ENCODE results near the gene ZNF778. TPM values are rescaled to one million over a fixed set of nuclear protein-coding genes. Genes with fewer than 3 reads are reported as not detected.

The ZNF778 gene
- total RNA-seq, 1 experiment from 2014 or later: 19.5 TPM

DNA sequence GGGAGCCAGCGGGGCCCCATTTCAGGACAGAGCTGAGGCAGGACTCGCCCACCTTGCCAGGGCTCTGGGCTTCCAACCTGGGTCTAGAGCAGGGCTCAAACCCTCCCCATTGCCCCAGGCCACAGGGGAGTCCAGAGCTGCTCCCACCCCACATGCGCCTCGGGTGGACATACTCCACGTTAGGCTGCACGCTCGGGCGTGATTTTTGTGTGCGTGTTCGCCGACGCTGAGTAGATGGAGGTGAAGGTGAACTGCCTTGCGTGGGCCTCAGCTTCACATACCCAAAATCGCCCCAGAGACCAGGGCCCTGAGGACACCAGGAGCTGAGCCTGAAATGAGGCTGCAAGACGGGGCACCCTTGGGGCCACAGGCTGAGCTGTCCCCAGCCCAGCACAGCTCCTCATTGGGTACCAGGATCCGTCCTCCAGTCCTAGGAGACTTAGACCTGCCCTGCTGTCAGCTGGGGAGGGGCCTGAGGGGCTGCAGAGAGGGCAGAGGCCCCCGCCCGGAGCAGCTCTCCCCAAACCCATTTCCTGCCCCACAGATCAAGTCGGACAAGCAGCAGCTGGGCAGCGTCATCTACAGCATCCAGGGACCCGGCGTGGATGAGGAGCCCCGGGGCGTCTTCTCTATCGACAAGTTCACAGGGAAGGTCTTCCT, 37.7 kb upstream of the ZNF778 start (continued):
- TF ChIP-seq, protein P1, sequence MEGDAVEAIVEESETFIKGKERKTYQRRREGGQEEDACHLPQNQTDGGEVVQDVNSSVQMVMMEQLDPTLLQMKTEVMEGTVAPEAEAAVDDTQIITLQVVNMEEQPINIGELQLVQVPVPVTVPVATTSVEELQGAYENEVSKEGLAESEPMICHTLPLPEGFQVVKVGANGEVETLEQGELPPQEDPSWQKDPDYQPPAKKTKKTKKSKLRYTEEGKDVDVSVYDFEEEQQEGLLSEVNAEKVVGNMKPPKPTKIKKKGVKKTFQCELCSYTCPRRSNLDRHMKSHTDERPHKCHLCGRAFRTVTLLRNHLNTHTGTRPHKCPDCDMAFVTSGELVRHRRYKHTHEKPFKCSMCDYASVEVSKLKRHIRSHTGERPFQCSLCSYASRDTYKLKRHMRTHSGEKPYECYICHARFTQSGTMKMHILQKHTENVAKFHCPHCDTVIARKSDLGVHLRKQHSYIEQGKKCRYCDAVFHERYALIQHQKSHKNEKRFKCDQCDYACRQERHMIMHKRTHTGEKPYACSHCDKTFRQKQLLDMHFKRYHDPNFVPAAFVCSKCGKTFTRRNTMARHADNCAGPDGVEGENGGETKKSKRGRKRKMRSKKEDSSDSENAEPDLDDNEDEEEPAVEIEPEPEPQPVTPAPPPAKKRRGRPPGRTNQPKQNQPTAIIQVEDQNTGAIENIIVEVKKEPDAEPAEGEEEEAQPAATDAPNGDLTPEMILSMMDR (IDR thresholded peaks at IDR 0.05 in 2 of 3, conservative IDR thresholded peaks at IDR 0.05 in 1 of 3; ENCODE audit: borderline replicate concordance in 1 of 3, insufficient read depth in 1 of 3, low read depth in 2 of 3, low read length in 2 of 3): no peak
- TF ChIP-seq EGR1 (IDR thresholded peaks at IDR 0.05; ENCODE audit: low read depth) (no peak), SIN3A (IDR thresholded peaks at IDR 0.05; ENCODE audit: low read depth) (no peak), TCF7L2 (IDR thresholded peaks at IDR 0.05; ENCODE audit: borderline replicate concordance, extremely low read depth, insufficient read depth, insufficient read length) (no peak), EZH2 (IDR thresholded peaks at IDR 0.05) (no peak), SRF (IDR thresholded peaks at IDR 0.05; ENCODE audit: low read depth) (no peak), POLR2AphosphoS5 (IDR thresholded peaks at IDR 0.05; ENCODE audit: low read depth, low read length) (no peak), CBX3 (IDR thresholded peaks at IDR 0.05; ENCODE audit: low read depth) (no peak), ELF1 (IDR thresholded peaks at IDR 0.05; ENCODE audit: borderline replicate concordance, low read depth) (no peak), POLR2A (IDR thresholded peaks at IDR 0.05; ENCODE audit: borderline replicate concordance, extremely low read depth, insufficient read depth, insufficient read length) (no peak), ATF3 (IDR thresholded peaks at IDR 0.05) (no peak), FOSL1 (IDR thresholded peaks at IDR 0.05; ENCODE audit: low read depth) (no peak)

DNA sequence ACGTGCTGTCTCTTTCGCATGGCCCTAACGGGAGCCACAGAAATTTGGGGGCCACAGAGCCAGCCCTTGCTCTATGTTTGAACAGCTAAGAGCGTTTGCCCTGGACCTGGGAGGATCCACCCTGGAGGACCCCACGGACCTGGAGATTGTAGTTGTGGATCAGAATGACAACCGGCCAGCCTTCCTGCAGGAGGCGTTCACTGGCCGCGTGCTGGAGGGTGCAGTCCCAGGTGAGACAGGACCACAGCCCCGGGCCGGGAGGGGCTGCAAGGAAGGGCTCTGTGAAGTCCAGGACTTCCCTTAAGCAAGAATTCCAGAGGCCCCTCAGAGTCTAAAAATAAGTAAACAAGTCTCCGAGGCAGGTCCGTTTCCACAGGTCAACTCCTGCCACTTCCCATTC, 34.0 kb upstream of the ZNF778 start:
- Histone ChIP-seq H3K9me2 (ENCODE audit: insufficient read depth) (no peaks in the 10 kb centered on the region), H3K9ac (ENCODE audit: low read length) (no peak overlapping the region), H3K4me2 (ENCODE audit: low read length) (no peak overlapping the region), H3K4me1 (ENCODE audit: control insufficient read depth in 1 of 2, insufficient read depth in 2 of 2, low read length in 2 of 2) (peaks cover 5 to 22% of the 10 kb centered on the region in 2 experiments; a peak in 3 of 4 replicates), H3K9me3 (ENCODE audit: control insufficient read depth in 1 of 2, insufficient read depth in 1 of 2, low read depth in 1 of 2, low read length in 2 of 2) (no peaks in the 10 kb centered on the region), H3K27me3 (ENCODE audit: insufficient read depth, low read length) (no peaks in the 10 kb centered on the region), H3K79me2 (ENCODE audit: insufficient read depth, low read length) (no peaks in the 10 kb centered on the region), H3K4me3 (replicated peaks in 1 of 2; ENCODE audit: low read depth in 1 of 2, low read length in 2 of 2) (no peak overlapping the region), H2AFZ (ENCODE audit: low read depth, low read length, poor library complexity, severe bottlenecking) (no peak overlapping the region), H4K20me1 (ENCODE audit: insufficient read depth) (no peaks in the 10 kb centered on the region), H3K36me3 (ENCODE audit: control insufficient read depth in 1 of 2, insufficient read depth in 2 of 2, low read length in 2 of 2) (no peaks in the 10 kb centered on the region), H3K27ac (ENCODE audit: low read depth, low read length) (no peak overlapping the region)
- no peak for DNase-seq (ENCODE audit: low read depth, low spot score)
- BruUV-seq (replicated peaks): no TSS peak
- ATAC-seq: no peak
- ChIA-PET RAD21 (ENCODE audit: low non-redundant PET in 1 of 2, low total read pairs in 2 of 2, uncharacterized antibody in 2 of 2, unreplicated experiment in 2 of 2) (no interaction called here), POLR2A (no interaction called here), CTCF (no interaction called here)
- intact Hi-C loops (cut with micrococcal nuclease): no loop called here
- no peak for TF ChIP-seq SRF (IDR thresholded peaks at IDR 0.05; ENCODE audit: low read depth)
- TF ChIP-seq JUND (IDR thresholded peaks at IDR 0.05): no peak
- no peak for TF ChIP-seq RAD21 (IDR thresholded peaks at IDR 0.05; ENCODE audit: low read depth)
- TF ChIP-seq EZH2 (IDR thresholded peaks at IDR 0.05): no peak
- no peak for TF ChIP-seq SP1 (IDR thresholded peaks at IDR 0.05; ENCODE audit: low read depth)
- TF ChIP-seq, protein P2, sequence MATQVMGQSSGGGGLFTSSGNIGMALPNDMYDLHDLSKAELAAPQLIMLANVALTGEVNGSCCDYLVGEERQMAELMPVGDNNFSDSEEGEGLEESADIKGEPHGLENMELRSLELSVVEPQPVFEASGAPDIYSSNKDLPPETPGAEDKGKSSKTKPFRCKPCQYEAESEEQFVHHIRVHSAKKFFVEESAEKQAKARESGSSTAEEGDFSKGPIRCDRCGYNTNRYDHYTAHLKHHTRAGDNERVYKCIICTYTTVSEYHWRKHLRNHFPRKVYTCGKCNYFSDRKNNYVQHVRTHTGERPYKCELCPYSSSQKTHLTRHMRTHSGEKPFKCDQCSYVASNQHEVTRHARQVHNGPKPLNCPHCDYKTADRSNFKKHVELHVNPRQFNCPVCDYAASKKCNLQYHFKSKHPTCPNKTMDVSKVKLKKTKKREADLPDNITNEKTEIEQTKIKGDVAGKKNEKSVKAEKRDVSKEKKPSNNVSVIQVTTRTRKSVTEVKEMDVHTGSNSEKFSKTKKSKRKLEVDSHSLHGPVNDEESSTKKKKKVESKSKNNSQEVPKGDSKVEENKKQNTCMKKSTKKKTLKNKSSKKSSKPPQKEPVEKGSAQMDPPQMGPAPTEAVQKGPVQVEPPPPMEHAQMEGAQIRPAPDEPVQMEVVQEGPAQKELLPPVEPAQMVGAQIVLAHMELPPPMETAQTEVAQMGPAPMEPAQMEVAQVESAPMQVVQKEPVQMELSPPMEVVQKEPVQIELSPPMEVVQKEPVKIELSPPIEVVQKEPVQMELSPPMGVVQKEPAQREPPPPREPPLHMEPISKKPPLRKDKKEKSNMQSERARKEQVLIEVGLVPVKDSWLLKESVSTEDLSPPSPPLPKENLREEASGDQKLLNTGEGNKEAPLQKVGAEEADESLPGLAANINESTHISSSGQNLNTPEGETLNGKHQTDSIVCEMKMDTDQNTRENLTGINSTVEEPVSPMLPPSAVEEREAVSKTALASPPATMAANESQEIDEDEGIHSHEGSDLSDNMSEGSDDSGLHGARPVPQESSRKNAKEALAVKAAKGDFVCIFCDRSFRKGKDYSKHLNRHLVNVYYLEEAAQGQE (IDR thresholded peaks at IDR 0.05; ENCODE audit: low read depth): no peak
- TF ChIP-seq EZH2phosphoT487 (IDR thresholded peaks at IDR 0.05; ENCODE audit: borderline replicate concordance): no peak
- TF ChIP-seq EGR1 (IDR thresholded peaks at IDR 0.05; ENCODE audit: low read depth): no peak
